Left hindlimb (tissue), 1 donor: ENCODE measurements around the gene JAKMIP2.

Experiments
- DNase-seq: peaks from one replicate; pipeline ENCODE4 v3.0.0-alpha.2; 2018

The JAKMIP2 gene

GRCh38 chr5:147552897-147553296, 229.6 kb downstream of the JAKMIP2 start:
- peak; percentile 70 for DNase-seq

- DNase-seq, result no peak
These were observed 230.9 kb downstream of the JAKMIP2 start for GRCh38 chr5:147551677-147552076.

- DNase-seq, result no peak
These were observed 234.8 kb downstream of the JAKMIP2 start for GRCh38 chr5:147547730-147548129.

- DNase-seq, result no peak
These were observed 238.0 kb downstream of the JAKMIP2 start for GRCh38 chr5:147544556-147544955.

- no peak for DNase-seq
These were observed 243.5 kb downstream of the JAKMIP2 start for GRCh38 chr5:147539053-147539452.

- no peak for DNase-seq
These were observed 244.3 kb downstream of the JAKMIP2 start for GRCh38 chr5:147538236-147538635.
